Astrocyte of the spinal cord (primary cell): ENCODE results near the gene TPPP2.

Experiments
- DNase-seq: peaks from one replicate; pipeline ENCODE4 v3.0.0; 2011; ENCODE audit warnings: low read depth, low spot score
- H3K4me3 ChIP-seq: 2 replicates; pipeline ENCODE4 v1.5.1; 2011; ENCODE audit warnings: low read depth, mild to moderate bottlenecking, low read length, moderate library complexity
- in situ Hi-C: cut with HindIII; loops from 2 replicates; pipeline ENCODE4 v1.10.0; 2017; ENCODE audit warnings: low sequenced_read_pairs
- TF ChIP-seq, protein P1 (sequence below): IDR thresholded peaks from 2 replicates; pipeline ENCODE4 v1.5.1; 2012; ENCODE audit warnings: low read depth, mild to moderate bottlenecking, low read length, inconsistent platforms

TPPP2 gene

GRCh38 chr14:21016413-21017190 lies 13.4 kb upstream of the TPPP2 start:
- no peak for DNase-seq
- in situ Hi-C loops: no loop called here

GRCh38 chr14:21017528-21018245 lies 12.3 kb upstream of the TPPP2 start:
- no peak overlapping the region for H3K4me3 ChIP-seq
- in situ Hi-C loops: no loop called here
- TF ChIP-seq, protein P1, sequence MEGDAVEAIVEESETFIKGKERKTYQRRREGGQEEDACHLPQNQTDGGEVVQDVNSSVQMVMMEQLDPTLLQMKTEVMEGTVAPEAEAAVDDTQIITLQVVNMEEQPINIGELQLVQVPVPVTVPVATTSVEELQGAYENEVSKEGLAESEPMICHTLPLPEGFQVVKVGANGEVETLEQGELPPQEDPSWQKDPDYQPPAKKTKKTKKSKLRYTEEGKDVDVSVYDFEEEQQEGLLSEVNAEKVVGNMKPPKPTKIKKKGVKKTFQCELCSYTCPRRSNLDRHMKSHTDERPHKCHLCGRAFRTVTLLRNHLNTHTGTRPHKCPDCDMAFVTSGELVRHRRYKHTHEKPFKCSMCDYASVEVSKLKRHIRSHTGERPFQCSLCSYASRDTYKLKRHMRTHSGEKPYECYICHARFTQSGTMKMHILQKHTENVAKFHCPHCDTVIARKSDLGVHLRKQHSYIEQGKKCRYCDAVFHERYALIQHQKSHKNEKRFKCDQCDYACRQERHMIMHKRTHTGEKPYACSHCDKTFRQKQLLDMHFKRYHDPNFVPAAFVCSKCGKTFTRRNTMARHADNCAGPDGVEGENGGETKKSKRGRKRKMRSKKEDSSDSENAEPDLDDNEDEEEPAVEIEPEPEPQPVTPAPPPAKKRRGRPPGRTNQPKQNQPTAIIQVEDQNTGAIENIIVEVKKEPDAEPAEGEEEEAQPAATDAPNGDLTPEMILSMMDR: no peak
- no peak for DNase-seq

More at GRCh38 chr14:21016413-21017190, 13.4 kb upstream of the TPPP2 start:
- H3K4me3 ChIP-seq: no peak overlapping the region
- TF ChIP-seq, protein P1: no peak

GRCh38 chr14:21018286-21018685 lies 11.7 kb upstream of the TPPP2 start:
- no peak overlapping the region for H3K4me3 ChIP-seq
- TF ChIP-seq, protein P1: no peak
- DNase-seq: no peak
- in situ Hi-C loops: no loop called here

DNA sequence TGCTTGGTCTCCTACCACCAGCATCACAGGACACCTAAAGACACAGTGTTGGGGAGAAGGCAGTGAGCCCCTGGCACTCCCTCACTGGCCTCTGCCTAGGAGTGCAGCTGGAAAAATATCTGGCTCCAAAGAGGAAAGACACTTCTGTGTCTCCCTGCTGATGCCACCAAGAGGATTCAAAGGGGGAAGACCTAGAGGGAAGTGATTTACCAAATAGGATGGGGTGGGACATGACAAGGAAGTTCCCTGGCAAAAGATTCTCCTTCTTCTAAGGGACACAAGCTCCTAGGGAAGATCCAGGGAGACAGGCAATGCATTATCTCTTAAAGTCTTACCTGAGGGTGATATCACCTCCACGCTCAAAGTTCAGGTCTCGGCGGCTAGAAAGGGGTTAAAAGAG lies 11.2 kb upstream of the TPPP2 start:
- TF ChIP-seq, protein P1: no peak
- no peak for DNase-seq
- no peak overlapping the region for H3K4me3 ChIP-seq
- in situ Hi-C loops: no loop called here

GRCh38 chr14:21019366-21019765 lies 10.7 kb upstream of the TPPP2 start:
- in situ Hi-C loops: no loop called here
- DNase-seq: no peak
- TF ChIP-seq, protein P1: no peak
- no peak overlapping the region for H3K4me3 ChIP-seq

GRCh38 chr14:21020977-21021545 lies 9.0 kb upstream of the TPPP2 start:
- no peak overlapping the region for H3K4me3 ChIP-seq
- in situ Hi-C loops: no loop called here
- DNase-seq: no peak
- TF ChIP-seq, protein P1: no peak
